Stimulated activated CD4-positive, alpha-beta T cell treated with anti-CD3 and anti-CD28 coated beads, Interleukin-2, amount 100 ng/mL, for 4 hours (primary cell): Measurements from ENCODE around the gene SAMD14.
A peak's percentile ranks its signal among the peaks of the same experiment; 100 is the strongest.

Source experiments
- DNase-seq: peaks from one replicate; pipeline ENCODE4 v3.0.0-alpha.2; 2020; ENCODE audit warnings: low read depth

Gene SAMD14

GRCh38 chr17:50133028-50133768, 3.2 kb upstream of the SAMD14 start:
- no peak for DNase-seq

- DNase-seq = no peak
These were observed 2.3 kb upstream of the SAMD14 start for GRCh38 chr17:50132104-50132794.

GRCh38 chr17:50130559-50131305, 772 bp upstream of the SAMD14 start:
- DNase-seq = no peak

GRCh38 chr17:50129353-50129727, 620 bp downstream of the SAMD14 start:
- no peak for DNase-seq

GRCh38 chr17:50128441-50129352, 1.3 kb downstream of the SAMD14 start:
- DNase-seq = no peak

GRCh38 chr17:50127697-50128361, 2.1 kb downstream of the SAMD14 start:
- DNase-seq = no peak

- no peak for DNase-seq
These were observed 4.5 kb downstream of the SAMD14 start for GRCh38 chr17:50125420-50125997.

GRCh38 chr17:50123649-50124349, 6.2 kb downstream of the SAMD14 start:
- no peak for DNase-seq

- no peak for DNase-seq
These were observed 7.0 kb downstream of the SAMD14 start for GRCh38 chr17:50122945-50123344.

- no peak for DNase-seq
These were observed 9.3 kb downstream of the SAMD14 start for GRCh38 chr17:50120475-50121253.

GRCh38 chr17:50118828-50119218, 11.1 kb downstream of the SAMD14 start:
- DNase-seq = no peak

- DNase-seq = no peak
These were observed 11.7 kb downstream of the SAMD14 start for GRCh38 chr17:50118076-50118827.

- DNase-seq = peak; percentile 55
These were observed 12.5 kb downstream of the SAMD14 start for GRCh38 chr17:50117202-50118051.

GRCh38 chr17:50115756-50116155, 14.2 kb downstream of the SAMD14 start:
- DNase-seq = no peak

GRCh38 chr17:50114849-50115357, 15.1 kb downstream of the SAMD14 start:
- DNase-seq = no peak

- DNase-seq = no peak
These were observed 15.6 kb downstream of the SAMD14 start for GRCh38 chr17:50114401-50114800.

- no peak for DNase-seq
These were observed 16.2 kb downstream of the SAMD14 start for GRCh38 chr17:50113624-50114320.
